H1 (cell line): ENCODE data around the gene TRAPPC6A. TPM values are rescaled to one million over a fixed set of nuclear protein-coding genes. Genes with fewer than 3 reads are reported as not detected.

Experiments
- CHD7 ChIP-seq: fragments of 300-600 bp; sonication (generic); IDR thresholded peaks from 2 replicates; pipeline ENCODE4 v1.7.1; 2012; ENCODE audit warnings: low read length, moderate library complexity, mild to moderate bottlenecking, inconsistent platforms; ENCODE audit not compliant: insufficient replicate concordance
- EZH2 ChIP-seq: fragments of 200-600 bp; sonication (generic); IDR thresholded peaks from 2 replicates; pipeline ENCODE4 v1.7.1; 2012; ENCODE audit warnings: low read depth, mild to moderate bottlenecking, moderate library complexity, low read length, inconsistent platforms; ENCODE audit not compliant: severe bottlenecking
- RNF2 ChIP-seq: fragments of 200-900, 300-1000 bp; sonication (generic); IDR thresholded peaks from 2 replicates; pipeline ENCODE4 v1.7.1; 2016; ENCODE audit warnings: borderline replicate concordance, low read depth, mild to moderate bottlenecking, antibody characterized with exemption, low read length; ENCODE audit not compliant: poor library complexity, severe bottlenecking; ENCODE audit errors: missing control alignments
- polyA plus RNA-seq, 7 experiments: library from polyadenylated mRNA; depleted of rRNA in 3 of 7; stranded (reverse) in 5 of 7; unstranded in 2 of 7; fragments of >200 nt in 5 of 7; fragments of 200-250 nt in 2 of 7; gene quantifications; 1 replicate in 5 of 7; 2 replicates in 1 of 7; 4 replicates in 1 of 7; pipeline versions ENCODE4 v1.2.1 to v1.2.3, GENCODE V29; 2011 to 2013; ENCODE audit warnings: missing spikeins in 2 of 7, mixed read lengths in 2 of 7
- total RNA-seq: library from RNA; stranded (reverse); fragmentation: NEBNext Ultra II Directional; extraction: Animal tissue kit (Norgen Biotek cat#: 25700); gene quantifications from 2 replicates; pipeline ENCODE4 v1.2.1, GENCODE V29; 2021

The TRAPPC6A gene
- total and polyA plus RNA-seq, 2 of the 8 experiments (the other 6 are each of a cell fraction or from before 2014, with no cell fraction given): 31.8 to 130 TPM

- TF ChIP-seq CHD7: no peak
- TF ChIP-seq RNF2: no peak
- TF ChIP-seq EZH2: no peak
- TF ChIP-seq, all 59 proteins: peak for 0
Observed at GRCh38 chr19:45150180-45150579, 27.9 kb downstream of the TRAPPC6A start (continued).
